ENCODE measurements around the gene SCN11A.

SCN11A gene

GRCh38 chr3:39038165-39038564 lies 13.6 kb downstream of the SCN11A start:
- H3K4me1 Mint-ChIP-seq (ENCODE audit: low read depth): no peaks in the 10 kb centered on the region
- no peak overlapping the region for H3K27ac Mint-ChIP-seq
- H3K36me3 Mint-ChIP-seq: peaks cover 17% of the 10 kb centered on the region
- peaks cover 9% of the 10 kb centered on the region for H3K9me3 Mint-ChIP-seq (ENCODE audit: low read depth)
- H3K4me3 Mint-ChIP-seq: no peak overlapping the region
- H3K27me3 Mint-ChIP-seq: peaks cover 3% of the 10 kb centered on the region

GRCh38 chr3:39029556-39029955 lies 22.2 kb downstream of the SCN11A start:
- H3K4me3 Mint-ChIP-seq: no peak overlapping the region
- H3K9me3 Mint-ChIP-seq (ENCODE audit: low read depth): peaks cover 5% of the 10 kb centered on the region
- no peak overlapping the region for H3K27ac Mint-ChIP-seq

GRCh38 chr3:39028546-39028945 lies 23.2 kb downstream of the SCN11A start:
- no peaks in the 10 kb centered on the region for H3K4me1 Mint-ChIP-seq (ENCODE audit: low read depth)
- H3K27me3 Mint-ChIP-seq: no peaks in the 10 kb centered on the region
- no peaks in the 10 kb centered on the region for H3K9me3 Mint-ChIP-seq (ENCODE audit: low read depth)
- H3K27ac Mint-ChIP-seq: no peak overlapping the region
- no peak overlapping the region for H3K4me3 Mint-ChIP-seq
- no peaks in the 10 kb centered on the region for H3K36me3 Mint-ChIP-seq

More at GRCh38 chr3:39029556-39029955, 22.2 kb downstream of the SCN11A start:
- Mint-ChIP-seq H3K4me1 (ENCODE audit: low read depth) (no peaks in the 10 kb centered on the region), H3K36me3 (peaks cover 3% of the 10 kb centered on the region), H3K27me3 (no peaks in the 10 kb centered on the region)

GRCh38 chr3:39025222-39025970 lies 26.3 kb downstream of the SCN11A start:
- Mint-ChIP-seq H3K9me3 (ENCODE audit: low read depth) (no peaks in the 10 kb centered on the region), H3K36me3 (no peaks in the 10 kb centered on the region), H3K4me1 (ENCODE audit: low read depth) (no peaks in the 10 kb centered on the region), H3K27me3 (no peaks in the 10 kb centered on the region), H3K27ac (no peak overlapping the region), H3K4me3 (no peak overlapping the region)

- no peaks in the 10 kb centered on the region for H3K9me3 Mint-ChIP-seq (ENCODE audit: low read depth)
- H3K27ac Mint-ChIP-seq: no peak overlapping the region
- H3K4me3 Mint-ChIP-seq: no peak overlapping the region
- no peaks in the 10 kb centered on the region for H3K36me3 Mint-ChIP-seq
- peaks cover 2% of the 10 kb centered on the region for H3K27me3 Mint-ChIP-seq
- H3K4me1 Mint-ChIP-seq (ENCODE audit: low read depth): no peaks in the 10 kb centered on the region
These were observed 27.2 kb downstream of the SCN11A start for GRCh38 chr3:39024497-39024896.

- Mint-ChIP-seq H3K4me3 (no peak overlapping the region), H3K27me3 (peaks cover 2% of the 10 kb centered on the region), H3K4me1 (ENCODE audit: low read depth) (no peaks in the 10 kb centered on the region), H3K27ac (no peak overlapping the region), H3K36me3 (no peaks in the 10 kb centered on the region), H3K9me3 (ENCODE audit: low read depth) (no peaks in the 10 kb centered on the region)
These were observed 29.5 kb downstream of the SCN11A start for GRCh38 chr3:39022286-39022630.

- no peaks in the 10 kb centered on the region for H3K9me3 Mint-ChIP-seq (ENCODE audit: low read depth)
- H3K27ac Mint-ChIP-seq: no peak overlapping the region
- H3K36me3 Mint-ChIP-seq: no peaks in the 10 kb centered on the region
- no peaks in the 10 kb centered on the region for H3K4me1 Mint-ChIP-seq (ENCODE audit: low read depth)
- H3K4me3 Mint-ChIP-seq: no peak overlapping the region
- peaks cover 2% of the 10 kb centered on the region for H3K27me3 Mint-ChIP-seq
These were observed 30.1 kb downstream of the SCN11A start for GRCh38 chr3:39021465-39022285.

GRCh38 chr3:39021029-39021428 lies 30.7 kb downstream of the SCN11A start:
- no peaks in the 10 kb centered on the region for H3K36me3 Mint-ChIP-seq
- H3K4me1 Mint-ChIP-seq (ENCODE audit: low read depth): no peaks in the 10 kb centered on the region
- no peaks in the 10 kb centered on the region for H3K9me3 Mint-ChIP-seq (ENCODE audit: low read depth)
- no peak overlapping the region for H3K4me3 Mint-ChIP-seq
- H3K27me3 Mint-ChIP-seq: peaks cover 2% of the 10 kb centered on the region
- no peak overlapping the region for H3K27ac Mint-ChIP-seq

GRCh38 chr3:39019299-39019698 lies 32.4 kb downstream of the SCN11A start:
- Mint-ChIP-seq H3K4me3 (no peak overlapping the region), H3K36me3 (no peaks in the 10 kb centered on the region), H3K27me3 (peaks cover 2% of the 10 kb centered on the region), H3K9me3 (ENCODE audit: low read depth) (no peaks in the 10 kb centered on the region), H3K4me1 (ENCODE audit: low read depth) (no peaks in the 10 kb centered on the region), H3K27ac (no peak overlapping the region)

GRCh38 chr3:39015418-39015817 lies 36.3 kb downstream of the SCN11A start:
- Mint-ChIP-seq H3K36me3 (no peaks in the 10 kb centered on the region), H3K9me3 (ENCODE audit: low read depth) (no peaks in the 10 kb centered on the region), H3K4me1 (ENCODE audit: low read depth) (no peaks in the 10 kb centered on the region), H3K27ac (no peak overlapping the region), H3K4me3 (no peak overlapping the region), H3K27me3 (peaks cover 4% of the 10 kb centered on the region)

GRCh38 chr3:39013921-39014509 lies 37.7 kb downstream of the SCN11A start:
- Mint-ChIP-seq H3K27ac (no peak overlapping the region), H3K36me3 (no peaks in the 10 kb centered on the region), H3K4me3 (no peak overlapping the region), H3K4me1 (ENCODE audit: low read depth) (no peaks in the 10 kb centered on the region), H3K9me3 (ENCODE audit: low read depth) (no peaks in the 10 kb centered on the region), H3K27me3 (peaks cover 3% of the 10 kb centered on the region)

GRCh38 chr3:39013289-39013688 lies 38.5 kb downstream of the SCN11A start:
- Mint-ChIP-seq H3K4me3 (no peak overlapping the region), H3K9me3 (ENCODE audit: low read depth) (no peaks in the 10 kb centered on the region), H3K27me3 (peaks cover 3% of the 10 kb centered on the region), H3K4me1 (ENCODE audit: low read depth) (no peaks in the 10 kb centered on the region), H3K36me3 (no peaks in the 10 kb centered on the region), H3K27ac (no peak overlapping the region)

- Mint-ChIP-seq H3K4me1 (ENCODE audit: low read depth) (no peaks in the 10 kb centered on the region), H3K4me3 (no peak overlapping the region), H3K36me3 (no peaks in the 10 kb centered on the region), H3K27me3 (peaks cover 6% of the 10 kb centered on the region), H3K27ac (no peak overlapping the region), H3K9me3 (ENCODE audit: low read depth) (no peaks in the 10 kb centered on the region)
These were observed 40.5 kb downstream of the SCN11A start for GRCh38 chr3:39011191-39011736.

GRCh38 chr3:39005295-39005694 lies 46.4 kb downstream of the SCN11A start:
- H3K27me3 Mint-ChIP-seq: peaks cover 5% of the 10 kb centered on the region
- H3K4me3 Mint-ChIP-seq: no peak overlapping the region
- H3K9me3 Mint-ChIP-seq (ENCODE audit: low read depth): no peaks in the 10 kb centered on the region
- no peak overlapping the region for H3K27ac Mint-ChIP-seq
- H3K36me3 Mint-ChIP-seq: no peaks in the 10 kb centered on the region
- H3K4me1 Mint-ChIP-seq (ENCODE audit: low read depth): no peaks in the 10 kb centered on the region

Data from activated naive CD8-positive, alpha-beta T cell (primary cell).